Progenitor cell of endocrine pancreas (in vitro differentiated cells): ENCODE measurements around the gene OSBPL9. TPM values are rescaled to one million over a fixed set of nuclear protein-coding genes. Genes with fewer than 3 reads are reported as not detected.

ENCODE experiments used
- DNase-seq: peaks from one replicate; pipeline ENCODE4 v3.0.0; 2021; ENCODE audit warnings: low spot score; ENCODE audit not compliant: unreplicated experiment
- H3K27ac Mint-ChIP-seq: 2 replicates; pipeline ENCODE4 v1.8.0; 2021; ENCODE audit warnings: mild to moderate bottlenecking, moderate library complexity, mixed read lengths
- H3K27me3 Mint-ChIP-seq: 2 replicates; pipeline ENCODE4 v1.8.0; 2021; ENCODE audit warnings: mixed read lengths
- H3K36me3 Mint-ChIP-seq: 2 replicates; pipeline ENCODE4 v1.8.0; 2022; ENCODE audit warnings: mixed read lengths; ENCODE audit not compliant: insufficient read depth
- H3K4me1 Mint-ChIP-seq: 2 replicates; pipeline ENCODE4 v1.8.0; 2021; ENCODE audit warnings: low read depth, mixed read lengths
- H3K4me3 Mint-ChIP-seq: 2 replicates; pipeline ENCODE4 v1.8.0; 2021; ENCODE audit warnings: low read depth, mild to moderate bottlenecking, moderate library complexity, mixed read lengths
- H3K9me3 Mint-ChIP-seq: 2 replicates; pipeline ENCODE4 v1.8.0; 2021; ENCODE audit warnings: low read depth, mixed read lengths
- CTCF ChIP-seq: fragments of 200-600 bp; sonication (generic); IDR thresholded peaks from one replicate; pipeline ENCODE4 v1.5.0; 2021; ENCODE audit warnings: antibody characterized with exemption, mild to moderate bottlenecking; ENCODE audit not compliant: unreplicated experiment
- total RNA-seq: library from RNA; stranded (reverse); gene quantifications from 2 replicates; pipeline ENCODE4 v1.2.1, GENCODE V29; 2021

The OSBPL9 gene
- total RNA-seq, 1 donor from 2014 or later: 138 TPM

- no peak for DNase-seq
- Mint-ChIP-seq H3K4me3 (no peak overlapping the region), H3K4me1 (peaks cover 66% of the 10 kb centered on the region), H3K9me3 (no peaks in the 10 kb centered on the region), H3K27me3 (no peaks in the 10 kb centered on the region), H3K27ac (peak overlapping the region; percentile 79), H3K36me3 (no peaks in the 10 kb centered on the region)
- no peak for TF ChIP-seq CTCF
These were observed 118.2 kb downstream of the OSBPL9 start for GRCh38 chr1:51734896-51735745.

GRCh38 chr1:51735746-51736254 is 118.9 kb downstream of the OSBPL9 start:
- no peak for DNase-seq
- H3K9me3 Mint-ChIP-seq: no peaks in the 10 kb centered on the region
- no peak overlapping the region for H3K27ac Mint-ChIP-seq
- H3K4me1 Mint-ChIP-seq: peaks cover 65% of the 10 kb centered on the region
- no peak overlapping the region for H3K4me3 Mint-ChIP-seq
- no peaks in the 10 kb centered on the region for H3K27me3 Mint-ChIP-seq
- H3K36me3 Mint-ChIP-seq: no peaks in the 10 kb centered on the region
- no peak for TF ChIP-seq CTCF

- no peaks in the 10 kb centered on the region for H3K36me3 Mint-ChIP-seq
- peak overlapping the region; percentile 46 for H3K4me3 Mint-ChIP-seq
- no peak for DNase-seq
- H3K27me3 Mint-ChIP-seq: no peaks in the 10 kb centered on the region
- H3K27ac Mint-ChIP-seq: no peak overlapping the region
- H3K4me1 Mint-ChIP-seq: peaks cover 68% of the 10 kb centered on the region
- TF ChIP-seq CTCF: no peak
- H3K9me3 Mint-ChIP-seq: no peaks in the 10 kb centered on the region
These were observed 119.8 kb downstream of the OSBPL9 start for GRCh38 chr1:51736702-51737101.

DNA sequence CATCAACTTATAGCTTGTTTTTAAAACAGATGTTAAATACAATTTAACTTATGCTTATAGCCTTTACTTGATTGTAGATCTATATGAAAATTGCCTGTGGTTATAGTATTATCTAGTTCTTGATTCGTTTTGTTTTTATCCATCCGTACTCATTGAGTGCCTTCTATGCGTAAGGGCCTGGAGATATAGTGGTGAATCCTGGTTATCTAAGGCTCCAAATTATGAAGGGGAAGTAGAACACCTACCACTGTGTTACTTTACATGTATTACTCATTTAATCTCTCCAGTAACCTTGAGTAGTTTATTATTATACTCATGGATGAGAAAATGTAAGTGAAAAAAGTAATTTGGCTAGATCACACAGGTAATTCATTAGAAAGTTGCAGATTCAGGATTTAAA is 121.8 kb downstream of the OSBPL9 start:
- peaks cover 57% of the 10 kb centered on the region for H3K4me1 Mint-ChIP-seq
- H3K27me3 Mint-ChIP-seq: no peaks in the 10 kb centered on the region
- no peak for DNase-seq
- H3K36me3 Mint-ChIP-seq: peaks cover 4% of the 10 kb centered on the region
- no peak overlapping the region for H3K4me3 Mint-ChIP-seq
- H3K27ac Mint-ChIP-seq: no peak overlapping the region
- H3K9me3 Mint-ChIP-seq: no peaks in the 10 kb centered on the region
- no peak for TF ChIP-seq CTCF

DNA sequence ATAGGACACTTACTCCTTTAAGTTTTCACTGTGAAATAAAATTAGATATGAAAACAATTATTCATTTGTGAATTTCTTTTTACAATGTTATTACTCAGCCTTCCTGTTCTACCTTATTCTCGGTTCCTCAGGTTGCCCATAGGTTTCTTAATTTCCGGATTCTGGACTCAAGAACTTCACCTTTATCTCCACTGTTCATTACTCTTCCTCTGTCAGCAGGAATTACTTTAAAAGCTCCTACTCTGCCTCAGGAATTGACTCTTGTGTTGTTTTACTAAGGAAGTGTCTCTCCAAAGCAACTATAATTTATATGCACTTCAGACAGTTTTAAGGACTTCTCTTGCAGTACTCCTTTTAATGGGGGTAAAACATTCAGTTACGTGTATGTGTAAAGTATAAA is 123.8 kb downstream of the OSBPL9 start:
- no peak overlapping the region for H3K4me3 Mint-ChIP-seq
- no peak for TF ChIP-seq CTCF
- peak overlapping the region; percentile 2 for H3K27ac Mint-ChIP-seq
- H3K27me3 Mint-ChIP-seq: no peaks in the 10 kb centered on the region
- DNase-seq: no peak
- H3K9me3 Mint-ChIP-seq: no peaks in the 10 kb centered on the region
- peaks cover 4% of the 10 kb centered on the region for H3K36me3 Mint-ChIP-seq
- H3K4me1 Mint-ChIP-seq: peaks cover 56% of the 10 kb centered on the region
